OCI-LY3 (cell line): Measurements from ENCODE around the gene SFMBT1.

ENCODE experiments used
- EZH2phosphoT487 ChIP-seq: fragments of 200-600 bp; shearing (Covaris generic); IDR thresholded peaks from 2 replicates; pipeline ENCODE4 v1.6.1; 2018; ENCODE audit warnings: antibody characterized with exemption, mixed run types, low read depth
- TF ChIP-seq, protein P1 (sequence below): fragments of 200-600, 300-600 bp; sonication (generic); IDR thresholded peaks from 2 replicates; pipeline ENCODE4 v1.5.1; 2014; ENCODE audit warnings: antibody characterized with exemption, low read length, low read depth

DNA sequence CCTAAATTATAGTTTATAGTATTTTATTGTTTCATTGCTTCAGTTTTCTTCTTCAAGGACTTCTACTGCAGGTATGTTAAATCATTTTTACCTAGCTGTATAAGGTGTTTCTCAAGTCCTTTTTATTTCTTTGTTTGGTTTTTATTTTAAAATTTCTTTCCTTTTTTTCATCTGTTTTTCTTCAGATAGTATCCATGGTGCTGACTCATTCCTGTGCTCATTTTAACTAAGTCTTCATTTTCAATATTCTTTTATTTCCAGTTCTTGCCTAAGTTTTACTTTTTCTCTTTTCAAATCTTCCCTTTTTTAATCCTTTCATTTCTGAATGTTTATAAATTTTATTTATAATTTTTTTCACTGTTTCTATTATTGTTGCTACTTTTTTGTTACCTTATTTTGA, 106.3 kb downstream of the SFMBT1 start:
- TF ChIP-seq, protein P1, sequence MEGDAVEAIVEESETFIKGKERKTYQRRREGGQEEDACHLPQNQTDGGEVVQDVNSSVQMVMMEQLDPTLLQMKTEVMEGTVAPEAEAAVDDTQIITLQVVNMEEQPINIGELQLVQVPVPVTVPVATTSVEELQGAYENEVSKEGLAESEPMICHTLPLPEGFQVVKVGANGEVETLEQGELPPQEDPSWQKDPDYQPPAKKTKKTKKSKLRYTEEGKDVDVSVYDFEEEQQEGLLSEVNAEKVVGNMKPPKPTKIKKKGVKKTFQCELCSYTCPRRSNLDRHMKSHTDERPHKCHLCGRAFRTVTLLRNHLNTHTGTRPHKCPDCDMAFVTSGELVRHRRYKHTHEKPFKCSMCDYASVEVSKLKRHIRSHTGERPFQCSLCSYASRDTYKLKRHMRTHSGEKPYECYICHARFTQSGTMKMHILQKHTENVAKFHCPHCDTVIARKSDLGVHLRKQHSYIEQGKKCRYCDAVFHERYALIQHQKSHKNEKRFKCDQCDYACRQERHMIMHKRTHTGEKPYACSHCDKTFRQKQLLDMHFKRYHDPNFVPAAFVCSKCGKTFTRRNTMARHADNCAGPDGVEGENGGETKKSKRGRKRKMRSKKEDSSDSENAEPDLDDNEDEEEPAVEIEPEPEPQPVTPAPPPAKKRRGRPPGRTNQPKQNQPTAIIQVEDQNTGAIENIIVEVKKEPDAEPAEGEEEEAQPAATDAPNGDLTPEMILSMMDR: no peak
- no peak for TF ChIP-seq EZH2phosphoT487
